ENCODE measurements around the gene NRXN3.

- no peak for TF ChIP-seq CTCF (conservative IDR thresholded peaks at IDR 0.05; ENCODE audit: low read depth, low read length)
- no peak for TF ChIP-seq BHLHE40 (IDR thresholded peaks at IDR 0.05; ENCODE audit: low read depth, low read length)
- TF ChIP-seq POLR2A (IDR thresholded peaks at IDR 0.05; ENCODE audit: low read depth, low read length) = no peak
- no peak for TF ChIP-seq USF2 (IDR thresholded peaks at IDR 0.05; ENCODE audit: low read depth, low read length)
- no peak for TF ChIP-seq RCOR1 (IDR thresholded peaks at IDR 0.05; ENCODE audit: insufficient replicate concordance, low read length)
- TF ChIP-seq RFX5 (IDR thresholded peaks at IDR 0.05; ENCODE audit: low read depth, low read length) = no peak
- no peak for TF ChIP-seq RAD21 (IDR thresholded peaks at IDR 0.05; ENCODE audit: low read length)
Measured at GRCh38 chr14:79057333-79057732, 887.2 kb downstream of the NRXN3 start.

Data from IMR-90 (cell line).